CD4-positive, CD25-positive, alpha-beta regulatory T cell (primary cell): ENCODE results near the gene SH3BP1. TPM values are rescaled to one million over a fixed set of nuclear protein-coding genes. Genes with fewer than 3 reads are reported as not detected.

ENCODE experiments used
- ATAC-seq, 2 donors: fragments of 150-1000 bp; cut with Tn5 transposase; one replicate each; pipeline ENCODE4 v1.10.0; 2021; ENCODE audit warnings: low read depth in 2 of 2, moderate number of reproducible peaks in 2 of 2, moderate library complexity in 1 of 2
- DNase-seq, 3 donors: peaks; one replicate each; pipeline versions ENCODE4 v3.0.0 to v3.0.0-alpha.2; 2012 to 2022; ENCODE audit warnings: mixed read lengths in 1 of 3
- H3K27ac ChIP-seq: one replicate; pipeline ENCODE4 v1.7.0; 2013; ENCODE audit warnings: mild to moderate bottlenecking, low read length; ENCODE audit not compliant: insufficient read depth, poor library complexity, severe bottlenecking
- H3K27me3 ChIP-seq: one replicate; pipeline ENCODE4 v1.7.0; 2013; ENCODE audit warnings: low read length; ENCODE audit not compliant: control insufficient read depth, insufficient read depth
- H3K36me3 ChIP-seq: one replicate; pipeline ENCODE4 v1.7.0; 2013; ENCODE audit warnings: mild to moderate bottlenecking, low read length, moderate library complexity; ENCODE audit not compliant: control insufficient read depth, insufficient read depth
- H3K4me1 ChIP-seq: 2 replicates; pipeline ENCODE4 v1.7.0; 2013; ENCODE audit warnings: mild to moderate bottlenecking, low read length; ENCODE audit not compliant: insufficient read depth, control insufficient read depth, poor library complexity, severe bottlenecking
- H3K4me3 ChIP-seq: one replicate; pipeline ENCODE4 v1.7.0; 2013; ENCODE audit warnings: low read depth, mild to moderate bottlenecking, low read length, moderate library complexity
- H3K9me3 ChIP-seq, 2 experiments: 1 replicate in 1 of 2; 2 replicates in 1 of 2; pipeline ENCODE4 v1.7.0; 2013; ENCODE audit warnings: low read length in 2 of 2, mild to moderate bottlenecking in 1 of 2, moderate library complexity in 1 of 2; ENCODE audit not compliant: control insufficient read depth in 2 of 2
- H3K27ac Mint-ChIP-seq, 3 donors: one replicate each; pipeline ENCODE4 v1.8.0; 2020 to 2022; ENCODE audit warnings: mild to moderate bottlenecking in 3 of 3, mixed read lengths in 3 of 3, moderate library complexity in 2 of 3
- H3K27me3 Mint-ChIP-seq: one replicate; pipeline ENCODE4 v1.8.0; 2022; ENCODE audit warnings: mild to moderate bottlenecking, mixed read lengths
- H3K36me3 Mint-ChIP-seq: one replicate; pipeline ENCODE4 v1.8.0; 2020; ENCODE audit warnings: mixed read lengths
- H3K4me1 Mint-ChIP-seq, 4 donors: one replicate each; pipeline ENCODE4 v1.8.0; 2020 to 2022; ENCODE audit warnings: mixed read lengths in 4 of 4, mild to moderate bottlenecking in 1 of 4
- H3K4me3 Mint-ChIP-seq, 4 donors: one replicate each; pipeline ENCODE4 v1.8.0; 2020 to 2022; ENCODE audit warnings: mild to moderate bottlenecking in 4 of 4, mixed read lengths in 4 of 4, moderate library complexity in 3 of 4
- H3K9me3 Mint-ChIP-seq, 7 donors: one replicate each; pipeline ENCODE4 v1.8.0; 2020 to 2022; ENCODE audit warnings: mixed read lengths in 7 of 7, mild to moderate bottlenecking in 3 of 7, moderate library complexity in 2 of 7
- polyA plus RNA-seq, 4 donors: library from polyadenylated mRNA; unstranded; fragments of 300-500 nt; fragmentation: Illumina TruSeq; gene quantifications; one replicate each; pipeline ENCODE4 v1.2.3, GENCODE V29; 2021
- total RNA-seq: library from RNA; stranded (reverse); gene quantifications from one replicate; pipeline ENCODE4 v1.2.3, GENCODE V29; 2022

Gene SH3BP1
- total and polyA plus RNA-seq, 5 donors from 2014 or later: 10.1 to 126 (median 17.2) TPM

GRCh38 chr22:37672920-37673455 lies 33.5 kb downstream of the SH3BP1 start:
- no peak overlapping the region for H3K4me3 ChIP-seq
- Mint-ChIP-seq H3K27ac (peak overlapping the region; percentile 26 to 77 (median 71)), H3K36me3 (no peaks in the 10 kb centered on the region), H3K4me1 (peaks cover 0 to 63% (median 24%) of the 10 kb centered on the region in 4 donors), H3K9me3 (no peaks in the 10 kb centered on the region), H3K4me3 (peak overlapping the region in 1 of 4 donors; percentile 15), H3K27me3 (no peaks in the 10 kb centered on the region)
- no peaks in the 10 kb centered on the region for H3K36me3 ChIP-seq
- peak overlapping the region; percentile 58 for H3K27ac ChIP-seq
- no peaks in the 10 kb centered on the region for H3K27me3 ChIP-seq
- peaks cover 57% of the 10 kb centered on the region for H3K4me1 ChIP-seq
- no peaks in the 10 kb centered on the region for H3K9me3 ChIP-seq
- ATAC-seq: no peak
- DNase-seq: no peak

GRCh38 chr22:37674248-37674647 lies 34.8 kb downstream of the SH3BP1 start:
- H3K4me1 ChIP-seq: peaks cover 60% of the 10 kb centered on the region
- H3K27ac Mint-ChIP-seq: peak overlapping the region; percentile 90 to 97 (median 95)
- no peak overlapping the region for H3K4me3 ChIP-seq
- no peaks in the 10 kb centered on the region for H3K27me3 Mint-ChIP-seq
- H3K27me3 ChIP-seq: no peaks in the 10 kb centered on the region
- no peaks in the 10 kb centered on the region for H3K36me3 ChIP-seq
- peak overlapping the region; percentile 67 to 92 (median 85) for H3K4me3 Mint-ChIP-seq
- ATAC-seq (no peak), DNase-seq (no peak)
- no peaks in the 10 kb centered on the region for H3K9me3 ChIP-seq
- peak overlapping the region; percentile 51 for H3K27ac ChIP-seq
- H3K9me3 Mint-ChIP-seq: no peaks in the 10 kb centered on the region
- H3K4me1 Mint-ChIP-seq: peaks cover 0 to 65% (median 24%) of the 10 kb centered on the region in 4 donors
- no peaks in the 10 kb centered on the region for H3K36me3 Mint-ChIP-seq

- Histone ChIP-seq H3K27ac (peak within 1 kb of the TSS; percentile 97), H3K9me3 (no peaks in the 10 kb centered on the region), H3K4me3 (peak within 1 kb of the TSS; percentile 94), H3K4me1 (peaks cover 60% of the 10 kb centered on the region), H3K36me3 (no peaks in the 10 kb centered on the region), H3K27me3 (no peaks in the 10 kb centered on the region)
- H3K27ac Mint-ChIP-seq: peak within 1 kb of the TSS; percentile 97 to 100 (median 97)
- H3K9me3 Mint-ChIP-seq: no peaks in the 10 kb centered on the region
- peaks cover 0 to 68% (median 23%) of the 10 kb centered on the region in 4 donors for H3K4me1 Mint-ChIP-seq
- no peaks in the 10 kb centered on the region for H3K27me3 Mint-ChIP-seq
- H3K36me3 Mint-ChIP-seq: no peaks in the 10 kb centered on the region
- ATAC-seq (peak; percentile 23 to 25), DNase-seq (peak; percentile 56 to 89 (median 56))
- peak within 1 kb of the TSS; percentile 90 to 97 (median 94) for H3K4me3 Mint-ChIP-seq
These were observed 35.8 kb downstream of the SH3BP1 start, which contains the start of gene LGALS1 for GRCh38 chr22:37674951-37675929. Gene LGALS1 (plus strand): TSS chr22:37675636. CDS start chr22:37675703, 67 bp downstream.

- Mint-ChIP-seq H3K4me1 (peaks cover 0 to 66% (median 26%) of the 10 kb centered on the region in 4 donors), H3K36me3 (no peaks in the 10 kb centered on the region), H3K27me3 (no peaks in the 10 kb centered on the region), H3K9me3 (no peaks in the 10 kb centered on the region), H3K4me3 (peak overlapping the region; percentile 90 to 97 (median 94)), H3K27ac (peak overlapping the region; percentile 97 to 100 (median 97))
- ATAC-seq (no peak), DNase-seq (peak in 2 of 3 donors; percentile 27 to 34)
- H3K36me3 ChIP-seq: no peaks in the 10 kb centered on the region
- no peaks in the 10 kb centered on the region for H3K9me3 ChIP-seq
- peaks cover 62% of the 10 kb centered on the region for H3K4me1 ChIP-seq
- H3K27me3 ChIP-seq: no peaks in the 10 kb centered on the region
- H3K27ac ChIP-seq: peak overlapping the region; percentile 97
- H3K4me3 ChIP-seq: peak overlapping the region; percentile 94
These were observed 36.7 kb downstream of the SH3BP1 start for GRCh38 chr22:37675930-37676735.

- no peaks in the 10 kb centered on the region for H3K9me3 Mint-ChIP-seq
- ATAC-seq (peak; percentile 89 to 90), DNase-seq (peak; percentile 89 to 96 (median 94))
- H3K27me3 Mint-ChIP-seq: no peaks in the 10 kb centered on the region
- H3K4me1 Mint-ChIP-seq: peaks cover 0 to 66% (median 28%) of the 10 kb centered on the region in 4 donors
- Histone ChIP-seq H3K27me3 (no peaks in the 10 kb centered on the region), H3K9me3 (no peaks in the 10 kb centered on the region), H3K27ac (peak overlapping the region; percentile 97), H3K36me3 (no peaks in the 10 kb centered on the region), H3K4me1 (peaks cover 69% of the 10 kb centered on the region), H3K4me3 (peak overlapping the region; percentile 94)
- H3K27ac Mint-ChIP-seq: peak overlapping the region; percentile 97 to 100 (median 97)
- no peaks in the 10 kb centered on the region for H3K36me3 Mint-ChIP-seq
- peak overlapping the region; percentile 90 to 97 (median 94) for H3K4me3 Mint-ChIP-seq
These were observed 37.4 kb downstream of the SH3BP1 start for GRCh38 chr22:37676736-37677492.

- no peaks in the 10 kb centered on the region for H3K9me3 Mint-ChIP-seq
- H3K4me3 Mint-ChIP-seq: peak overlapping the region; percentile 90 to 97 (median 94)
- peak overlapping the region; percentile 97 for H3K27ac ChIP-seq
- ATAC-seq (peak; percentile 54 to 61), DNase-seq (no peak)
- no peaks in the 10 kb centered on the region for H3K27me3 Mint-ChIP-seq
- peaks cover 63% of the 10 kb centered on the region for H3K4me1 ChIP-seq
- no peaks in the 10 kb centered on the region for H3K36me3 Mint-ChIP-seq
- no peaks in the 10 kb centered on the region for H3K27me3 ChIP-seq
- H3K9me3 ChIP-seq: no peaks in the 10 kb centered on the region
- H3K27ac Mint-ChIP-seq: peak overlapping the region; percentile 97 to 100 (median 97)
- H3K36me3 ChIP-seq: no peaks in the 10 kb centered on the region
- peak overlapping the region; percentile 77 for H3K4me3 ChIP-seq
- H3K4me1 Mint-ChIP-seq: peaks cover 0 to 60% (median 22%) of the 10 kb centered on the region in 4 donors
These were observed 38.1 kb downstream of the SH3BP1 start for GRCh38 chr22:37677493-37677974.
